Anterior cingulate cortex (tissue), 58 donors: Measurements from ENCODE around the gene FKTN.

ENCODE experiments used
- DNase-seq, 58 donors: peaks; one replicate each; lab custom pipeline; 2025; lab: John Stamatoyannopoulos, UW

Gene FKTN

DNA sequence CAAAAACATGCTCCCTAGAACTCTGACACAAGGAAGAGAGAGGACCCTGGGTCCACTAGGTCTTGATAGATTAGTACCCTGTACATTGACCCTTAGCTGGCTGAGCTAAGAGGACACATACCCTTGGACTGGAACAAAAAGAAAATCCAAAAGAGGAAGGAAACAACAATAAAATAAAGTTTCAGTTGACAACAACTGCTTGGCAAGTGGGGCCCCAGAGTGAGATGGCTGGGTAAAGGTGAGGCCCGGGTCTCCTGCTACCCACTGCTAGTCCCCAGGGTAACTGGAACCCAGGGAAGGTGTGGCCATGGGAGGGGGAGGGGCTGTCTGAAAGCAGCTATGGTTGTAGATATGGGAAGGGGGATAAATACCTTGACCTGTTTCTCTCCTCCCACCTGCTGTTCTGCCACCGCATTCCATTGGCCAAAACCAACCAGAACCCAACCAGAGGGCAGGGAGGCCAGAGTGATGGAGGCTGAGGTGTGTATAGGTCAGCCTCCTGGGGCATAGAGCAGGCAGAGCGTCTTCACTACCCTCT lies 116.0 kb downstream of the FKTN start:
- no peak for DNase-seq

DNA sequence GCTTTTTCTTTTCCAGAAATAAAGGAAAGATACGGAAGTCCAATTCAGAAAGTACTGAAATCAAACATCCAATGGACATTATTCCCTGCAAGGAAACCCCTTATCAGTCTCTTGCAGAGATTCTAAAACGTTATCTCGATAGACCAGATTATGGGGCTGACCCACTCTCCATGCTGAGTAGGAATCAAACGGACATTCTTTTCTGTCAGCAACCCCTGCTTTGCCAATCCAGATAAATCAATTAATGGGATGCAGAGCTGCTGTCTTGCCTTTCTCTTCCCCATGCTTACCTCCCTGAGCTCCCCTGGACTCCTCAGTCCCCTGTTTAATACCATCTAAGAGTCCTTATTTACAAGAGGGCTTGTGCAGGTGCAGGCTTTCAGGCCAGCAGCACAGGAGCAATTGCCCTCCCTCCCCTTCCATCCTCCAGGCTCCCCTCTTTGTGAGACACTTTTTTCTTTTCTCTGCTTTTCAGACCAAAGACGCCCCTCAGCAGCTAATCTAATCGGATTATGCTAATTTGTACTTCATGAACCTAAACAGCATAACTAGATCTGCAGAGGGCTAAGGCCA lies 118.5 kb downstream of the FKTN start:
- DNase-seq, result no peak

DNA sequence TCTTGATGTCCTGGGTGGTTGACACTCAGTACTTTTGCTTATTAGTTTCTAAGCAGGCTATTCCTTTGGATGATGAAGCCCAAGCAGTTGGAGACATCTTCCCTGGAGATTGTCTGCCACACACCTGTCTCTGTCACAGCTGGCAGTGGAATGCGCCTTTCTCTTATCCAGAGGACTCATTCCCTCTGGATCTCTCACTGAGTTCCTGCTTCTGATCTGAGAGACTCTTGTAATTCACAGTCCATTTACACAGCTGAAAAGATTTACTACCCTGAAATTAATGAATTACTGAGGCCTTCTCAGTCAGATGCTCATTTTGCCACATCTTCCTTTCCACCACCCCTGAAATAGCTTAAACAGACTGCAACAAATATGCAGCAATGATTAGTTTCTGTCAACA lies 120.2 kb downstream of the FKTN start:
- no peak for DNase-seq

DNA sequence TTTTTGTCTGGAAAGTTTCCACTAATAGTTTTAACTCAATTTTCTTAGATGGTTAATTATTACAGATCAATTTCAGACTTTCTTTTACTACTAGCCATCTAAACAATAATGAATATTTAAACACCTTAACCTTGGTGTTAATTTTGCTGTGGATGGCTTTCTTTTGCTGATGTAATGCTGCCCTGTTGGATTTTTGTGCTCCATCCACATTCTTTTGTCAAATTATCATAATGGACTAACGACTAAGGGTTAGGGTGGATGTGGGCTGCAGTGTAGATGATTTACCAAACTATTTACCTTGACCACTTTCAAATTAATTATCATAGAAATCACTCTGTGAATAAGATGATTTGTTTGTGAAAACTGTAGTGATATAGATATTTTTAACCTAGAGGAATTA lies 120.8 kb downstream of the FKTN start:
- DNase-seq, result no peak

DNA sequence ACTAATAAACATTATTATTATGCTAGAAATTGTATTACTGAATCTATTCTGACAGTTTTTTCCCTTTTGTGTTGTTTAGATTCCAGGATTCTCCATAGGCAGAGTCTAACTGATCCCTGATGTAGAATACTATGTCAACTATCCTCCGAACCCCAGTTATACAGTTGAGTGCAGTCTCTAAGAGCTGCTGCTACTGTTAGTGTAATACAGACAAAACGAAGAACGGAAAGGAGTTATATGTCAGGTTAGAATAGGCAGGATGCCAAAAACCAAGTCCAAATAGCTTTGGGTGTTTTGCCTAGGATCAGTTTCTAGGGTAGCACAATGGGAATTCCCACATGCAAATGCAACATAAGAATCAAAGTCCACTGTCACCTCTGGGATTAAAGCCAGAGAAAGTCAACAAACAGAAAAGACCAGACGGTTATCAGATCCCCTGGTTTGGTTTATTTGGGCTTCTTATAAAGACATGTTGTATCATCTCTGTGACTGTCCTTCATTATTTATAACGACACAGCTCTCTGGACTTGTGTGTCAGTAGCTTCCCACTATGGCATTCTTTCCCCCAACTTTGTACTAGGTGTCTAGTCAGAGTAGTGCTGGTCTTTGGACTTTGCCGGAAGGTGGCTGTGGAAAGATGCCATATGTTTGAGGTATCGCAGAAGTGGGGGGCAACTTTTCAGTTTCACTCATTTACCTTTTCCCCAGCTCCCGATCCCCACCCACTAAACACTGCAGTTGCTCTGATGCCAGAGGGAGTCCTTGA lies 121.5 kb downstream of the FKTN start:
- DNase-seq, result no peak

DNA sequence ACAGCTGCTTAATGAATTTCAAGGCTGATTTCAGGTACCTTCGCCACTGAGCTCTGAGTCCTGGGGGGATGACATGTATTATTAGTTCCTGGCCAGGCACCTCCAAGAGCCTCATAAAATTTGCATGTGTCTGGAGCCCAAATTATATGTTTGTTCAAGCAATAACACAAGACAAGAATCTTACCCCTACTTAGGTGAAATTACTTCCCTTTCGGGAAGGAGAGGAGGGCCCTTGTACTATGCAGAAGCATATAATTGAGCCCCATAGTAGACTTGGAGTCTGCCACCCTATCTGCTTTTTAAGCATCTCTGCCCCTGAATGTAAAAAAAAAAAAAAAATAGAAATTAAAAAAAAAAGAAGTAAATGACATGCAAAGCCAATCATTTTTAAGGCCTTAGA lies 123.4 kb downstream of the FKTN start:
- no peak for DNase-seq

DNA sequence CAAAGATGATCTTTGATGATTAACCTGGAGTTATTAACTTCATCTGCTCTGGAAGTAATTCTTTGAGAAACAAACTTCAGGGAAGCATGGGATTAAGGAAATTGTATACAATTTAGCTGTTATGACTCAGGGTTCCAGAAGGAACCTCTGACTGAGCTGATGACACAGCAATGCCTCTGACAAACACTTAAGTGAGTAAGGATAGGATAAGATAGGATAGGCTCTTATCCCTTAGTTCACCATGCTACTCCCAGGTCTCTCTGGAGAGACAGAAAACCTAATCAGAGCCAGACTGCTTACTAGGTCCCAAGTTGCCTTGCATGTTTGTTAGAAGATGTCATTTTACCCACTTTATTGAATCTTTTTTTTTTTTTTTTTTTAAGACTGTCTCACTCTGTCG lies 123.8 kb downstream of the FKTN start:
- DNase-seq, result no peak

DNA sequence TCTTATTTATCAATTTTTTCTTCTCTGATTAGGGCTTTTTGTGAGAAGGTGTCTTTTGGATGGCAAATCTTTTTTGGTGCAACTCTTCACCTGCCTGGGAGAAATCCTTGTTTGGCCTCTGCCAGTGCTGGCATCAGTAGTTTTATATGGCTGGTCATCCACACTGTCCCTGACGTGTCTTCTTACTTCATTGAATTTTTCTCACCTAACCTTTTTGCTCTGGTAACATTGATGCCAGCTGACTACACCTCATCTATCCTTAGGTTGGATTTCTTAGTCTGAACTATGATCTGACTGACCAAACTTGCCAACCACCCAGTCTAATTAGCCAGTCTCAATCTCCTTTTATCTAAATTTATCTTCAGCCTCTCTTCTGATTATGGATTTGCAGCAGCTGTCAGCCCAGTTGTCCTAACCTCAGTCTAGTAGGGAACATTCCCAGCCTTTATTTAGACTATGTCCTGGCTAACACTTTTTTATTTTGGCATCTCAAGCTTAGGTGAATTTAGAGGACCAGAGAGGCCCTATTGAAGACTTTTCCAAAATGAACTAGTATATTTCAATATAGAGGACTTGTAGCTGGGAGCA lies 125.9 kb downstream of the FKTN start:
- no peak for DNase-seq

DNA sequence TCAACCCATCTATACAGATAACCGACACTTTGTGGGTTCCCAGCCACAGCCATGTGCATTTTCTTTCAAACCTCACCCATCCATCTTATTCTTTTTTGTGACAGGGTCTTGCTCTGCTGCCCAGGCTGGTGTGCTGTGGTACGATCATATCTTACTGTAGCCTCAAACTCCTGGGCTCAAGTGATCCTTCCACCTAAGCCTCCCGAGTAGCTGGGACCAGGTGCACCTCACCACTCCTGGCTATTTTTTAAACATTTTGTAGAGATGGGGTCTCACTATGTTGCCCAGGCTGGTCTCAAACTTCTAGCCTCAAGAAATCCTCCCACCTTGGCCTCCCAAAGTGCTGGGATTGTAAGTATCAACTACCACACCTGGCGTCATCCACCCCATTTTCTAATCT lies 129.0 kb downstream of the FKTN start:
- DNase-seq, result no peak
